Neural progenitor cell (in vitro differentiated cells): Measurements from ENCODE around the gene HEG1. TPM values are rescaled to one million over a fixed set of nuclear protein-coding genes. Genes with fewer than 3 reads are reported as not detected.

Experiments used
- DNase-seq: peaks from one replicate; pipeline ENCODE4 v3.0.0-alpha.2; 2016; ENCODE audit warnings: low spot score
- H2AFZ ChIP-seq: fragments of 200-600 bp; sonication (generic); replicated peaks from 2 replicates; pipeline ENCODE4 v1.6.1; 2016; ENCODE audit warnings: antibody characterized with exemption
- H3F3A ChIP-seq: fragments of 200-600 bp; sonication (generic); 2 replicates; pipeline ENCODE4 v1.6.1; 2016; ENCODE audit warnings: antibody characterized with exemption, low read depth
- H3K27ac ChIP-seq: fragments of 200-600 bp; sonication (generic); 2 replicates; pipeline ENCODE4 v1.5.1; 2016; ENCODE audit warnings: mild to moderate bottlenecking
- H3K27me3 ChIP-seq: fragments of 200-600 bp; sonication (generic); 2 replicates; pipeline ENCODE4 v1.6.1; 2016; ENCODE audit warnings: mild to moderate bottlenecking, moderate library complexity
- H3K36me3 ChIP-seq: fragments of 200-600 bp; sonication (generic); 2 replicates; pipeline ENCODE4 v1.5.1; 2016
- H3K4me1 ChIP-seq: fragments of 200-600 bp; sonication (generic); 2 replicates; pipeline ENCODE4 v1.6.1; 2016; ENCODE audit warnings: mixed run types
- H3K4me2 ChIP-seq: fragments of 200-600 bp; sonication (generic); 2 replicates; pipeline ENCODE4 v1.6.1; 2016
- H3K4me3 ChIP-seq: fragments of 200-600 bp; sonication (generic); 2 replicates; pipeline ENCODE4 v1.5.1; 2016
- H3K79me2 ChIP-seq: fragments of 200-600 bp; sonication (generic); 2 replicates; pipeline ENCODE4 v1.6.1; 2016; ENCODE audit warnings: low read depth
- H3K9ac ChIP-seq: fragments of 200-600 bp; sonication (generic); 2 replicates; pipeline ENCODE4 v1.6.1; 2016
- H3K9me3 ChIP-seq: fragments of 200-600 bp; sonication (generic); 2 replicates; pipeline ENCODE4 v1.5.1; 2016; ENCODE audit warnings: low read depth
- H4K20me1 ChIP-seq: fragments of 200-600 bp; sonication (generic); 2 replicates; pipeline ENCODE4 v1.6.1; 2016; ENCODE audit warnings: low read depth
- H3K27ac Mint-ChIP-seq: 3 replicates; pipeline ENCODE4 v1.8.0; 2021; ENCODE audit warnings: mixed read lengths
- H3K27me3 Mint-ChIP-seq: 2 replicates; pipeline ENCODE4 v1.8.0; 2022; ENCODE audit warnings: low read depth, mild to moderate bottlenecking, inconsistent platforms, moderate library complexity, mixed read lengths; ENCODE audit not compliant: insufficient read depth
- H3K36me3 Mint-ChIP-seq: 3 replicates; pipeline ENCODE4 v1.8.0; 2021; ENCODE audit warnings: mixed read lengths
- H3K4me1 Mint-ChIP-seq: 3 replicates; pipeline ENCODE4 v1.8.0; 2021; ENCODE audit warnings: mixed read lengths
- H3K4me3 Mint-ChIP-seq: 3 replicates; pipeline ENCODE4 v1.8.0; 2021; ENCODE audit warnings: mild to moderate bottlenecking, moderate library complexity, mixed read lengths
- H3K9me3 Mint-ChIP-seq: 3 replicates; pipeline ENCODE4 v1.8.0; 2020; ENCODE audit warnings: mixed read lengths
- EZH2 ChIP-seq: fragments of 200-600 bp; sonication (generic); IDR thresholded peaks from 2 replicates; pipeline ENCODE4 v1.6.1; 2017; ENCODE audit warnings: antibody characterized with exemption, mild to moderate bottlenecking, moderate library complexity
- EZH2phosphoT487 ChIP-seq: fragments of 200-600 bp; sonication (generic); IDR thresholded peaks from 2 replicates; pipeline ENCODE4 v1.6.1; 2017; ENCODE audit warnings: antibody characterized with exemption
- total RNA-seq: library from RNA; depleted of rRNA; stranded (reverse); fragments of >200 nt; gene quantifications from 2 replicates; pipeline ENCODE4 v1.2.3, GENCODE V29; 2015; ENCODE audit warnings: low replicate concordance
- TF ChIP-seq, protein P1 (sequence below): fragments of 200-600 bp; sonication (generic); IDR thresholded peaks from 2 replicates; pipeline ENCODE4 v1.5.1; 2017; ENCODE audit warnings: antibody characterized with exemption, mild to moderate bottlenecking

HEG1 gene
- total RNA-seq, 1 donor from 2014 or later, result 11.4 TPM

DNA sequence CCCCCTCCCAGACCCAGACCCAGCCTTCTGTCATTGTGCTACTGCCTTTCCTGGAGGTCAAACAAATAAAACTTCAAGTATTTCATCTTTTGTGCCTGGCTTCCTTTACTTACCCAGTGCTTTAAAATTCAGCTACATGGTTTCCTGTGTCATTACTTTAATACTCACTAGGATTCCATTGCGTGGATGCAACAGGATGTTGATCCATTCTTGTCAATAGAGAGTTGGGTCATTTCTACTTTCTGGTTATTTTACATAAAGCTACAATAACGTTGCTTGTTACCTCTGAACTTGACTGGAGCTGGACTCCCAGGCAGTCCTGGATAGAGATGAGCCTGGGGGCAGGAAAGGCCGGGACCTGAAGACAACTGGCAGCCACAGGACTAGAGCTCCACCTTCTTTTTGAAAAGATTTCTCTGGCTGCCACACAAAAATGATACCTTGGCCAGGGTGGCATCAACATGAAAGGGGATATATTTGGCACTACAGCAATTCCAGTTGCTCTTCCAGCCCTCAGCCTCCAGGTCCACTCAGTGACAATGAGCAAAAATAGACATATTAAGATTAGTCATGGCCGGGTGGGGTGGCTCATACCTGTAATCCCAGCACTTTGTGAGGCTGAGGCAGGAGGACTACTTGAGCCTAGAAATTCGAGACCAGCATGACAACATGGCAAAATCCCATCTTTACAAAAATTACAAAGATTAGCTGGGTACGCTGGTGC, 23.3 kb upstream of the HEG1 start:
- H3K9me3 ChIP-seq, result no peaks in the 10 kb centered on the region
- DNase-seq, result no peak
- H3K4me1 ChIP-seq, result peaks cover 13% of the 10 kb centered on the region
- Mint-ChIP-seq H3K9me3 (no peaks in the 10 kb centered on the region), H3K4me1 (peaks cover 26% of the 10 kb centered on the region), H3K4me3 (no peak overlapping the region), H3K27me3 (peaks cover 8% of the 10 kb centered on the region), H3K27ac (no peak overlapping the region), H3K36me3 (peaks cover 2% of the 10 kb centered on the region)
- H3K27me3 ChIP-seq, result no peaks in the 10 kb centered on the region
- TF ChIP-seq, protein P1, sequence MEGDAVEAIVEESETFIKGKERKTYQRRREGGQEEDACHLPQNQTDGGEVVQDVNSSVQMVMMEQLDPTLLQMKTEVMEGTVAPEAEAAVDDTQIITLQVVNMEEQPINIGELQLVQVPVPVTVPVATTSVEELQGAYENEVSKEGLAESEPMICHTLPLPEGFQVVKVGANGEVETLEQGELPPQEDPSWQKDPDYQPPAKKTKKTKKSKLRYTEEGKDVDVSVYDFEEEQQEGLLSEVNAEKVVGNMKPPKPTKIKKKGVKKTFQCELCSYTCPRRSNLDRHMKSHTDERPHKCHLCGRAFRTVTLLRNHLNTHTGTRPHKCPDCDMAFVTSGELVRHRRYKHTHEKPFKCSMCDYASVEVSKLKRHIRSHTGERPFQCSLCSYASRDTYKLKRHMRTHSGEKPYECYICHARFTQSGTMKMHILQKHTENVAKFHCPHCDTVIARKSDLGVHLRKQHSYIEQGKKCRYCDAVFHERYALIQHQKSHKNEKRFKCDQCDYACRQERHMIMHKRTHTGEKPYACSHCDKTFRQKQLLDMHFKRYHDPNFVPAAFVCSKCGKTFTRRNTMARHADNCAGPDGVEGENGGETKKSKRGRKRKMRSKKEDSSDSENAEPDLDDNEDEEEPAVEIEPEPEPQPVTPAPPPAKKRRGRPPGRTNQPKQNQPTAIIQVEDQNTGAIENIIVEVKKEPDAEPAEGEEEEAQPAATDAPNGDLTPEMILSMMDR, result no peak
- TF ChIP-seq EZH2 (no peak), EZH2phosphoT487 (no peak)
- no peaks in the 10 kb centered on the region for H4K20me1 ChIP-seq
- no peak overlapping the region for H3K4me3 ChIP-seq
- H3K27ac ChIP-seq, result no peak overlapping the region
- no peaks in the 10 kb centered on the region for H3F3A ChIP-seq
- no peak overlapping the region for H3K4me2 ChIP-seq
- H3K36me3 ChIP-seq, result no peaks in the 10 kb centered on the region
- no peaks in the 10 kb centered on the region for H3K79me2 ChIP-seq
- no peak overlapping the region for H3K9ac ChIP-seq
- no peak overlapping the region for H2AFZ ChIP-seq

- no peaks in the 10 kb centered on the region for H3K9me3 Mint-ChIP-seq
- H3K36me3 Mint-ChIP-seq, result no peaks in the 10 kb centered on the region
- peaks cover 13% of the 10 kb centered on the region for H3K4me1 ChIP-seq
- no peaks in the 10 kb centered on the region for H3K9me3 ChIP-seq
- no peaks in the 10 kb centered on the region for H3K79me2 ChIP-seq
- no peaks in the 10 kb centered on the region for H3K36me3 ChIP-seq
- H3K27ac Mint-ChIP-seq, result no peak overlapping the region
- no peak for DNase-seq
- H3K4me3 Mint-ChIP-seq, result no peak overlapping the region
- TF ChIP-seq, protein P1, result no peak
- TF ChIP-seq EZH2 (no peak), EZH2phosphoT487 (no peak)
- H2AFZ ChIP-seq, result no peak overlapping the region
- no peaks in the 10 kb centered on the region for H3F3A ChIP-seq
- H3K4me1 Mint-ChIP-seq, result peaks cover 26% of the 10 kb centered on the region
- no peak overlapping the region for H3K4me2 ChIP-seq
- H3K27ac ChIP-seq, result no peak overlapping the region
- H3K9ac ChIP-seq, result no peak overlapping the region
- no peaks in the 10 kb centered on the region for H4K20me1 ChIP-seq
- H3K27me3 Mint-ChIP-seq, result peaks cover 10% of the 10 kb centered on the region
- H3K27me3 ChIP-seq, result no peaks in the 10 kb centered on the region
- H3K4me3 ChIP-seq, result no peak overlapping the region
Measured at GRCh38 chr3:125077864-125078263, 22.1 kb upstream of the HEG1 start.

- Histone ChIP-seq H3K4me1 (peaks cover 13% of the 10 kb centered on the region), H3K4me3 (no peak overlapping the region), H4K20me1 (no peaks in the 10 kb centered on the region), H3K79me2 (no peaks in the 10 kb centered on the region), H2AFZ (peak overlapping the region; percentile 72), H3K4me2 (no peak overlapping the region), H3F3A (no peaks in the 10 kb centered on the region), H3K9ac (no peak overlapping the region), H3K27me3 (no peaks in the 10 kb centered on the region), H3K36me3 (no peaks in the 10 kb centered on the region), H3K27ac (no peak overlapping the region), H3K9me3 (no peaks in the 10 kb centered on the region)
- Mint-ChIP-seq H3K36me3 (no peaks in the 10 kb centered on the region), H3K4me3 (no peak overlapping the region), H3K27ac (no peak overlapping the region), H3K9me3 (no peaks in the 10 kb centered on the region), H3K27me3 (peaks cover 15% of the 10 kb centered on the region), H3K4me1 (peaks cover 23% of the 10 kb centered on the region)
- no peak for TF ChIP-seq EZH2phosphoT487
- TF ChIP-seq, protein P1, result no peak
- TF ChIP-seq EZH2, result no peak
- DNase-seq, result no peak
Measured at GRCh38 chr3:125076464-125076863, 20.7 kb upstream of the HEG1 start.
